HG02840 (cell line): ENCODE data around the gene SBF2.
"Not testable (repeated sequence)": the region's sequence is repeated elsewhere in the genome, so short reads cannot be mapped to it uniquely, and the experiment has no call there.

Experiments
- ATAC-seq: cut with Tn5 transposase; IDR thresholded peaks from one replicate; pipeline ENCODE4 v1.9.1; 2021; ENCODE audit warnings: mild to moderate bottlenecking, moderate library complexity, moderate number of reproducible peaks; ENCODE audit not compliant: unreplicated experiment, low FRiP score

The SBF2 gene

GRCh38 chr11:9930562-9931331 is 363.3 kb downstream of the SBF2 start:
- ATAC-seq: not testable (repeated sequence)

GRCh38 chr11:9927670-9928069 is 366.3 kb downstream of the SBF2 start:
- ATAC-seq: no peak

- ATAC-seq: no peak
These were observed 370.7 kb downstream of the SBF2 start for GRCh38 chr11:9923280-9923679.

- no peak for ATAC-seq
These were observed 371.2 kb downstream of the SBF2 start for GRCh38 chr11:9922806-9923205.

GRCh38 chr11:9916480-9916879 is 377.5 kb downstream of the SBF2 start:
- no peak for ATAC-seq

GRCh38 chr11:9914064-9914463 is 380.0 kb downstream of the SBF2 start:
- no peak for ATAC-seq

GRCh38 chr11:9905960-9906791 is 387.8 kb downstream of the SBF2 start:
- no peak for ATAC-seq

- ATAC-seq: no peak
These were observed 388.5 kb downstream of the SBF2 start for GRCh38 chr11:9905501-9905951.

- no peak for ATAC-seq
These were observed 390.4 kb downstream of the SBF2 start for GRCh38 chr11:9903579-9903978.

- no peak for ATAC-seq
These were observed 392.1 kb downstream of the SBF2 start for GRCh38 chr11:9901943-9902342.

GRCh38 chr11:9900253-9900652 is 393.8 kb downstream of the SBF2 start:
- ATAC-seq: not testable (repeated sequence)

GRCh38 chr11:9899676-9900075 is 394.3 kb downstream of the SBF2 start:
- no peak for ATAC-seq

GRCh38 chr11:9896902-9897301 is 397.1 kb downstream of the SBF2 start:
- no peak for ATAC-seq

GRCh38 chr11:9895006-9895405 is 399.0 kb downstream of the SBF2 start:
- ATAC-seq: no peak

GRCh38 chr11:9893474-9893873 is 400.5 kb downstream of the SBF2 start:
- ATAC-seq: no peak

- no peak for ATAC-seq
These were observed 405.1 kb downstream of the SBF2 start for GRCh38 chr11:9888938-9889337.

GRCh38 chr11:9887472-9887871 is 406.5 kb downstream of the SBF2 start:
- ATAC-seq: no peak

- ATAC-seq: no peak
These were observed 407.4 kb downstream of the SBF2 start for GRCh38 chr11:9886595-9886994.

GRCh38 chr11:9884601-9885000 is 409.4 kb downstream of the SBF2 start:
- no peak for ATAC-seq

GRCh38 chr11:9880657-9881056 is 413.4 kb downstream of the SBF2 start:
- ATAC-seq: no peak

GRCh38 chr11:9878936-9879335 is 415.1 kb downstream of the SBF2 start:
- ATAC-seq: no peak

GRCh38 chr11:9876331-9876730 is 417.7 kb downstream of the SBF2 start:
- ATAC-seq: no peak
